ENCODE results near the gene GOLGA6L26. TPM values are rescaled to one million over a fixed set of nuclear protein-coding genes. Genes with fewer than 3 reads are reported as not detected.
A peak's percentile ranks its signal among the peaks of the same experiment; 100 is the strongest.
"Not testable (repeated sequence)": the region's sequence is repeated elsewhere in the genome, so short reads cannot be mapped to it uniquely, and the experiment has no call there.

Gene GOLGA6L26
- total RNA-seq, 1 donor from 2014 or later, result not detected

DNA sequence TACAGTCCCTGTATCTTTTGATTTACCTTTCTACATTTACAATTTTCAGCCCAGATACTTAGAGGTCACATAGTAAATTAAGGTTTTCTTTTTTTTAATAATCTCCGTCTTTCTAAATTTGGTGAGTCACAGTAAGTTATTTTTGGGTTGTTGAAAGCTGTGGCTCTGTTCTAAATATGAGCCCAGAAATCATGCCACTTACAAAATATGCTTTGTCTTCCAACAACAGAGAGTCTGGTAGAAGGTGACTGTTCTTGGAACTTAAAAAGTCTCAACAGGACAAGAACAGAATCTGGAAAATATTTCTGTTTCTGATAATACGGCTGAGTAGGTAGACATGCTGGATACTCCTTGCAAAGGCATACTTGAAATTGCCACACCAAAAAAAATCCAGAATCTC is 36.6 kb upstream of the GOLGA6L26 start:
- Histone ChIP-seq H3K27me3 (no peaks in the 10 kb centered on the region), H3K9me3 (no peaks in the 10 kb centered on the region), H3K4me1 (no peaks in the 10 kb centered on the region), H3K4me3 (no peak overlapping the region), H3K36me3 (no peaks in the 10 kb centered on the region), H3K27ac (no peak overlapping the region)
- intact Hi-C loops (cut with DNase I), result no loop called here
- TF ChIP-seq POLR2A (IDR thresholded peaks at IDR 0.05), result no peak
- TF ChIP-seq POLR2AphosphoS5 (IDR thresholded peaks at IDR 0.05; ENCODE audit: insufficient read depth in 1 of 2, low read depth in 1 of 2), result no peak
- TF ChIP-seq, protein P1, sequence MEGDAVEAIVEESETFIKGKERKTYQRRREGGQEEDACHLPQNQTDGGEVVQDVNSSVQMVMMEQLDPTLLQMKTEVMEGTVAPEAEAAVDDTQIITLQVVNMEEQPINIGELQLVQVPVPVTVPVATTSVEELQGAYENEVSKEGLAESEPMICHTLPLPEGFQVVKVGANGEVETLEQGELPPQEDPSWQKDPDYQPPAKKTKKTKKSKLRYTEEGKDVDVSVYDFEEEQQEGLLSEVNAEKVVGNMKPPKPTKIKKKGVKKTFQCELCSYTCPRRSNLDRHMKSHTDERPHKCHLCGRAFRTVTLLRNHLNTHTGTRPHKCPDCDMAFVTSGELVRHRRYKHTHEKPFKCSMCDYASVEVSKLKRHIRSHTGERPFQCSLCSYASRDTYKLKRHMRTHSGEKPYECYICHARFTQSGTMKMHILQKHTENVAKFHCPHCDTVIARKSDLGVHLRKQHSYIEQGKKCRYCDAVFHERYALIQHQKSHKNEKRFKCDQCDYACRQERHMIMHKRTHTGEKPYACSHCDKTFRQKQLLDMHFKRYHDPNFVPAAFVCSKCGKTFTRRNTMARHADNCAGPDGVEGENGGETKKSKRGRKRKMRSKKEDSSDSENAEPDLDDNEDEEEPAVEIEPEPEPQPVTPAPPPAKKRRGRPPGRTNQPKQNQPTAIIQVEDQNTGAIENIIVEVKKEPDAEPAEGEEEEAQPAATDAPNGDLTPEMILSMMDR (IDR thresholded peaks at IDR 0.05), result no peak
- DNase-seq (ENCODE audit: extremely low spot score in 2 of 2), result no peak

DNA sequence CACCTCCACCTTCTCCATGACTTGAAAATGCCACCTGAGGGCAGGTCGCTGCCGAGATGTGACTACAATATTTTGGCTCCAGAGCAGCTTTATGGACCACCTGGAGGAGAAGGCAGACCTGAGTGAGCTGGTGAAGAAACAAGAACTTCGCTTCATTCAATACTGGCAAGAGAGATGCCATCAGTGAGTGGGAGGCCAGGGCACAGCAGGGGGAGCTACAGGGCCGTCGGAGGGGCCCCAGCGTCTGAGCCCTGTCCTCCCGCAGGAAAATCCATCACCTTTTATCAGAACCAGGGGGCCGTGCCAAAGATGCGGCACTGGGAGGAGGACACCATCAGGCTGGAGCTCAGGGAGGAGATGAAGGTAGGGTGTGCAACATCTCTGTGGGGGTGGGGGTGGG is 30.3 kb upstream of the GOLGA6L26 start:
- intact Hi-C loops (cut with DNase I); H3K27ac ChIP-seq; H3K36me3 ChIP-seq; DNase-seq (ENCODE audit: extremely low spot score in 2 of 2); H3K4me1 ChIP-seq; H3K4me3 ChIP-seq; H3K9me3 ChIP-seq; H3K27me3 ChIP-seq: not testable (repeated sequence)

DNA sequence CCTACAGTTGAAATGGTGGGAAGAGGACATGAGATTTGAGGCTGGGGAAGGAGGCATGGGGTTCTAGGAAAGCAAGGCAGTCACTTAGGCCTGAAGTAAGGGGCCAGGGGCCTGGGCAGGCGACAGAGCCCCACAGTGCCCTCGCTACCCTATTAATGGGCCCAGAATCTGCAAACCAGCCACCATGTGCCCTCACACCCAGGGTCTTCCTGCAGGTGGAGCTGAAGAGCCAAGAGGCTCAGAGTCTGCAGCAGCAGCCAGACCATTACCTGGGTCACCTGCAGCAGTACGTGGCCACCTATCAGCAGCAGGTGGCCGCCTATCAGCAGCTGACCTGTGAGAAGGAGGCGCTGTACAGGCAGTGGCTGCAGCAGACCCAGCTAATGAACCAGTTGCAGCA is 28.6 kb upstream of the GOLGA6L26 start:
- DNase-seq (ENCODE audit: extremely low spot score in 2 of 2); H3K9me3 ChIP-seq; H3K27ac ChIP-seq; intact Hi-C loops (cut with DNase I); H3K4me1 ChIP-seq; H3K4me3 ChIP-seq; H3K36me3 ChIP-seq; H3K27me3 ChIP-seq: not testable (repeated sequence)

DNA sequence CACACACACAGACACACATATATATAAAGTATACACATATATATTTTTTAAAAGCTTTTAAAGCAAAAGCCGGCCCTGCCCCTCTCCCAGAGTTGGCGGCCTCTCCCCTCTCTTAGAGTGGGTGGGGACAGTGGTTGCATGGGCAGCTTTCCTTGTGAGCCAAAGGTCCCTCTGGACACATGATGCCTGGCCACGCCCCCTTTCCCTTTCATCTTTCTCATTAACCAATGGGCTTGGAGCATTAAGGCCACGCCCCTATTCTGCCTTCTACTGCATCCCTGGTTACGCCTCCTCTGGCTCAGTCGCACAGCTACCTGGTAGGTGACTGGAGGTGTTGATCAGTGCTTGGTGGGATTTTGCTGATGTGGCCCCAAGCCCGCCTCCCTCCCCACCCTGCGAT is 20.5 kb upstream of the GOLGA6L26 start, which contains the start of gene GOLGA8S:
TSS of gene GOLGA8S (plus strand) at position 301 of the 400 bp plus-strand sequence. CDS start at position 363, 62 bp downstream.
- H3K27me3 ChIP-seq; H3K9me3 ChIP-seq; H3K4me1 ChIP-seq; H3K36me3 ChIP-seq; intact Hi-C loops (cut with DNase I); H3K4me3 ChIP-seq; H3K27ac ChIP-seq; DNase-seq (ENCODE audit: extremely low spot score in 2 of 2): not testable (repeated sequence)

DNA sequence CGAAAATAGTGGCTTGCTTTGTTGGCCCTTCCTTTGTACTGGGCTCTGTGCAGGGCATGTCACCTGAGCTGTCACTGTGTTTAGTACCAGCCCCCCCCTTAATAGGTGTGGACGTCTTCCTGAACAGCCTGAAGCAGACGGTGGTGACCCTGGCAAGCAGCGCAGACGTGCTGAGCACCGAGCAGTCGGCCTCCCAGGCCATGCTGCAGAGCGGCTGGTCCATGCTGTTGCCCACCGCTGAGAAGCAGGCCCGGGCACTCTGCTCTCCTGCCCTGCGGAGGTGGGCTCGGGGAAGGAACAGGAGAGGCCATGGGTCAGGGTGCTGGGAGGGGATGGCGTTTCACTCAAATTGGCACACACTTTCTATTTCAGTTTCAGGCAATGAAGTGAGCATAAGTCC is 22.8 kb downstream of the GOLGA6L26 start:
- DNase-seq (ENCODE audit: extremely low spot score in 2 of 2), result peak in 1 of 2 donors; percentile 44

DNA sequence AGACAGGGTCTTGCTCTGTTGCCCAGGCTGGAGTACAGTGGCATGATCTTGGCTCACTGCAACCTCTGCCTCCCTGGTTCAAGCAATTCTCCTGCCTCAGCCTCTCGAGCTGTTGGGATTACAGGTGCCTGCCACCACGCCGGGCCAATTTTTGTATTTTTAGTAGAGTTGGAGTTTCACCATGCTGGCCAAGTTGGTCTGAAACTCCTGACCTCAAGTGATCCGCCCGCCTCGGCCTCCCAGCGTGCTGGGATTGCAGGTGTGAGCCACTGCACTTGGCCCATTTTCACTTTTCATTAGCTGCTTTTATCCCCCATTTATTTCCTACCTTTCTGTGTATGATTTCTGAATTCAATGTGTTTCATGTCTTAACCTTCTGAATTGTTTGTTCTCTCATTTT is 28.1 kb downstream of the GOLGA6L26 start:
- H3K27ac ChIP-seq; intact Hi-C loops (cut with DNase I); H3K4me3 ChIP-seq; H3K27me3 ChIP-seq; H3K9me3 ChIP-seq: not testable (repeated sequence)
- DNase-seq (ENCODE audit: extremely low spot score in 2 of 2), result peak in 1 of 2 donors; percentile 42
- Histone ChIP-seq H3K36me3 (peaks cover 0 to 39% of the 10 kb centered on the region in 2 donors), H3K4me1 (peaks cover 21% of the 10 kb centered on the region)

More for the DNA sequence above, 22.8 kb downstream of the GOLGA6L26 start:
- H3K27me3 ChIP-seq; H3K4me3 ChIP-seq; H3K27ac ChIP-seq; H3K4me1 ChIP-seq; intact Hi-C loops (cut with DNase I); H3K9me3 ChIP-seq: not testable (repeated sequence)
- H3K36me3 ChIP-seq, result peaks cover 0 to 43% of the 10 kb centered on the region in 2 donors

DNA sequence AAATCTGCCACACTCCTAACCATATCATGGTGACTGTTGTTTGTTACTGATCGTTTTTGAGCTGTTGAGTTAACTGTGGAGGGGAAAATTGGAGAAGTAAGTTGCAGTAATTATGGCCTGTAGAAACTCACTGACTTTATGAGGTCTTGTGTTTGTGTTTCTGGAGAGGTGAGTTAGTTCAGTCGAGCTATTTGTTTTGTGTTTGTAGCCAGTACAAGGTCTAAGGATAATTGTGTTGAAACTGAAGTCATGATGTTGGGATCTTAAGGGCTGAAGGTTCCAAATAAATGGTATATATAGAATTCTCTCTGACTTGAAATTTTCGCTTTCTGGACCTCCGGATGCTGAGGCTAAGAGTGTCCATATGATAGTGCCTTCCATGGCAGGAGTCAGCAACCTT is 29.2 kb downstream of the GOLGA6L26 start:
- Histone ChIP-seq H3K4me1 (peaks cover 21% of the 10 kb centered on the region), H3K36me3 (peaks cover 0 to 27% of the 10 kb centered on the region in 2 donors), H3K4me3 (peak overlapping the region; percentile 43 to 47)
- H3K27me3 ChIP-seq; DNase-seq (ENCODE audit: extremely low spot score in 2 of 2); H3K9me3 ChIP-seq; intact Hi-C loops (cut with DNase I); H3K27ac ChIP-seq: not testable (repeated sequence)

DNA sequence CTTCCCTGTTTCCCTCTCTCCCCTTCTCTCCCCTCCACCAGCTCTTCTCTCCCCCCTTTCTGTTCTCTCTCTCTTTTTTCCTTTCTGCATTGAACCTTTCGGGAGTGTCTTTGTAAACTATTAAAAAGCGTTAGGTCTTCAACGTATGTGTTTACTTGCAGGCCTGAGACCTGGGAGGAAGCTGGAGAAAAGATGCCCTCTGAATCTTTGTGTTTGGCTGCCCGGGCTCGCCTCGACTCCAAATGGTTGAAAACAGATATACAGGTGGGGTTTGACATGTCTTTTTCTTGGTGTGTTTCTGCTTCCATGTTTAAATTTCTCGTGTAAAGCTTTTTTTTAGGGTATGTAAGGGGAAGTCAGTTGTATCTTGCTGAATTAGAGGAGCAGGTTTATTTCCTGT is 29.7 kb downstream of the GOLGA6L26 start:
- H3K27ac ChIP-seq; intact Hi-C loops (cut with DNase I); H3K9me3 ChIP-seq; H3K27me3 ChIP-seq: not testable (repeated sequence)
- peaks cover 21% of the 10 kb centered on the region for H3K4me1 ChIP-seq
- peaks cover 0 to 22% of the 10 kb centered on the region in 2 donors for H3K36me3 ChIP-seq
- H3K4me3 ChIP-seq, result peak overlapping the region; percentile 43 to 47
- peak in 1 of 2 donors; percentile 5 for DNase-seq (ENCODE audit: extremely low spot score in 2 of 2)

DNA sequence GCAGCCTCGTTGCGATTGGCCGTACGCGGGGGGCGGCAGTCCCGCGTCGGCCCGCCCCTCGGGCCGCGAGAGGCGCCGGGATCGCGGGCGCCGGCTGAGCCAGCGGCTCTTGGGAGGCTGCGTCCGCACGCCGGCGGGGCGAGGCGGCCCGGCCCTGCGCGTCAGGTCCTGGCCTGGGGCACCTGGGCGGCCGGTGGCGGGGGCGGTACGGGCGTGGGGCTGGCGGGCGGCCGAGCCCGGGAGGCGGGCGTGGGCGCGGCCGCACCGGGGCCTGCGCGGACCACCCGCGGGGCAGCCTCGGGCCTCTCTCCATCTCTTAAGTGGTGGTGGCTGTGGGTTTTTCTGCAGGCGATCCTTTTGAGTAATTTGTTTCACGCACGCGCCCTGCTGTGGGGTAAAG is 30.3 kb downstream of the GOLGA6L26 start:
- peak overlapping the region; percentile 43 to 47 for H3K4me3 ChIP-seq
- H3K9me3 ChIP-seq; H3K27me3 ChIP-seq; intact Hi-C loops (cut with DNase I); H3K27ac ChIP-seq: not testable (repeated sequence)
- peak in 1 of 2 donors; percentile 29 for DNase-seq (ENCODE audit: extremely low spot score in 2 of 2)
- H3K4me1 ChIP-seq, result peaks cover 21% of the 10 kb centered on the region
- peaks cover 0 to 16% of the 10 kb centered on the region in 2 donors for H3K36me3 ChIP-seq

DNA sequence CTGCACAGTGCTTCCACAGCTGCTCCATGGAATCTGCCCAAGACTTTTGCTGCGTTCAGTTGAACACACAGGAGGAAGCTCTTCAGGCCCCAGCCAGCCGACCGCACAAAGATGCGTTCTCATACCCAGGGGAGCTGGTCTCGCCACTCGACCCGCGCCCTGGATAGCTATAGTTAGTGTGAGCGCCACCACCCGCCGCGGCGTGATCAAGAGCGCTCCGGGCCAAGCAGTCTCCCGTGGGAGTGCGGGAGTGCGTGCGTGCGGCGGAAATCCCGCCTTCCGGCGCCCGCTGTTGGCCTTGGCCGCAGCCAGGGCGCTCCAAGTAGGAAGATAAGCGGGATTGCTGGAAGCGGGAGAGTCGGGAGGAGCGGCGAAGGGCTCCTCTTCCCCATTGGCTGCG is 30.8 kb downstream of the GOLGA6L26 start:
- Histone ChIP-seq H3K4me1 (peaks cover 21% of the 10 kb centered on the region), H3K4me3 (peak overlapping the region; percentile 29 to 43), H3K36me3 (peaks cover 0 to 12% of the 10 kb centered on the region in 2 donors)
- DNase-seq (ENCODE audit: extremely low spot score in 2 of 2); H3K27me3 ChIP-seq; intact Hi-C loops (cut with DNase I); H3K27ac ChIP-seq; H3K9me3 ChIP-seq: not testable (repeated sequence)

All from vagina (tissue), 2 donors.